Activated CD8-positive, alpha-beta memory T cell treated with anti-CD3 and anti-CD28 coated beads, Interleukin-2, amount 50 U/mL, for 24 hours (primary cell): ENCODE data around the gene ASIC3.

Source experiments
- DNase-seq: peaks from one replicate; pipeline ENCODE4 v3.0.0-alpha.2; 2020; ENCODE audit errors: extremely low read depth

The ASIC3 gene

GRCh38 chr7:151085691-151086620 lies 37.6 kb downstream of the ASIC3 start, which contains the start of gene AGAP3:
Gene AGAP3 (plus strand): TSS chr7:151086475. CDS start chr7:151086742, 267 bp downstream.
- DNase-seq = no peak

- DNase-seq = no peak
Observed at GRCh38 chr7:151086802-151087244, 38.5 kb downstream of the ASIC3 start.

GRCh38 chr7:151087245-151088018 lies 39.1 kb downstream of the ASIC3 start:
- no peak for DNase-seq

- no peak for DNase-seq
Observed at GRCh38 chr7:151088019-151088855, 39.9 kb downstream of the ASIC3 start.

- no peak for DNase-seq
Observed at GRCh38 chr7:151088856-151089699, 40.7 kb downstream of the ASIC3 start.

GRCh38 chr7:151089893-151090730 lies 41.8 kb downstream of the ASIC3 start:
- DNase-seq = no peak

- no peak for DNase-seq
Observed at GRCh38 chr7:151091003-151091402, 42.7 kb downstream of the ASIC3 start.

- DNase-seq = no peak
Observed at GRCh38 chr7:151091431-151091830, 43.1 kb downstream of the ASIC3 start.

GRCh38 chr7:151091988-151092387 lies 43.7 kb downstream of the ASIC3 start:
- DNase-seq = no peak

GRCh38 chr7:151093748-151094147 lies 45.4 kb downstream of the ASIC3 start:
- DNase-seq = no peak

GRCh38 chr7:151094675-151095074 lies 46.3 kb downstream of the ASIC3 start:
- no peak for DNase-seq

- no peak for DNase-seq
Observed at GRCh38 chr7:151095123-151095797, 46.9 kb downstream of the ASIC3 start.

- DNase-seq = no peak
Observed at GRCh38 chr7:151095828-151096475, 47.6 kb downstream of the ASIC3 start.

GRCh38 chr7:151099486-151100211 lies 51.3 kb downstream of the ASIC3 start:
- no peak for DNase-seq

- DNase-seq = no peak
Observed at GRCh38 chr7:151100921-151101320, 52.6 kb downstream of the ASIC3 start.

GRCh38 chr7:151101621-151102396 lies 53.5 kb downstream of the ASIC3 start:
- DNase-seq = no peak
